Prostate gland (tissue), 2 donors: ENCODE measurements around the gene WDR83. TPM values are rescaled to one million over a fixed set of nuclear protein-coding genes. Genes with fewer than 3 reads are reported as not detected.
"Not testable (repeated sequence)": the region's sequence is repeated elsewhere in the genome, so short reads cannot be mapped to it uniquely, and the experiment has no call there.

Experiments used
- DNase-seq: peaks from one replicate; pipeline ENCODE4 v3.0.0-alpha.2; 2019; ENCODE audit warnings: low spot score
- H3K27ac ChIP-seq, 2 donors: fragments of 200-600 bp; sonication (generic); 2 replicates each; pipeline ENCODE4 v1.5.1; 2017 to 2019
- H3K27me3 ChIP-seq: fragments of 200-600 bp; sonication (generic); replicated peaks from 2 replicates; pipeline ENCODE4 v1.5.1; 2019; ENCODE audit not compliant: insufficient read depth
- H3K36me3 ChIP-seq, 2 donors: fragments of 200-600 bp; sonication (generic); 1 replicate in 1 of 2; 2 replicates in 1 of 2; pipeline versions ENCODE4 v1.5.1 to v1.8.1; 2017 to 2019
- H3K4me1 ChIP-seq: fragments of 200-600 bp; sonication (generic); replicated peaks from 2 replicates; pipeline ENCODE4 v1.5.1; 2019
- H3K4me3 ChIP-seq, 2 donors: fragments of 200-600 bp; sonication (generic); 2 replicates each; pipeline ENCODE4 v1.5.1; 2017 to 2019
- H3K9me3 ChIP-seq: fragments of 200-600 bp; sonication (generic); 2 replicates; pipeline ENCODE4 v1.5.1; 2017
- CTCF ChIP-seq, 4 experiments: fragments of 200-600 bp in 2 of 4; fragments of 450-650 bp in 2 of 4; sonication (generic) in 2 of 4; IDR thresholded peaks; 1 replicate in 3 of 4; 2 replicates in 1 of 4; pipeline ENCODE4 v1.5.1; 2016 to 2019; ENCODE audit warnings: antibody characterized with exemption in 4 of 4, mild to moderate bottlenecking in 2 of 4, moderate library complexity in 2 of 4
- POLR2A ChIP-seq: fragments of 450-650 bp; IDR thresholded peaks from one replicate; pipeline ENCODE4 v1.6.1; 2016; ENCODE audit warnings: antibody characterized with exemption, mild to moderate bottlenecking
- POLR2AphosphoS5 ChIP-seq: sonication (generic); formaldehyde crosslinking; IDR thresholded peaks from one replicate; pipeline ENCODE4 v1.6.1; 2017; ENCODE audit warnings: antibody characterized with exemption
- WGBS: methylation state at CpG from one replicate; pipeline ENCODE4 v1.1.5; 2018; 5-methylcytosine and 5-hydroxymethylcytosine counted together
- intact Hi-C: fragments of 100-400 bp; cut with DNase I; formaldehyde crosslinking; loops from one replicate; pipeline ENCODE4 v1.14.2; 2022
- total RNA-seq, 2 donors: library from RNA; depleted of rRNA; stranded (reverse); fragments of >200 nt; gene quantifications; one replicate each; pipeline ENCODE4 v1.1.0, GENCODE V29; 2016

WDR83 gene
- total RNA-seq, 2 donors from 2014 or later = 14.9 to 16.2 TPM

- no peak overlapping the region for H3K4me3 ChIP-seq
- no peak for DNase-seq
- intact Hi-C loops = no loop called here
- H3K4me1 ChIP-seq = no peaks in the 10 kb centered on the region
- H3K36me3 ChIP-seq = no peaks in the 10 kb centered on the region
- no peak for TF ChIP-seq POLR2AphosphoS5
- no peak for TF ChIP-seq CTCF (IDR thresholded peaks at IDR 0.05)
- TF ChIP-seq POLR2A = no peak
- no peak overlapping the region for H3K27ac ChIP-seq
- H3K27me3 ChIP-seq = no peaks in the 10 kb centered on the region
- no peaks in the 10 kb centered on the region for H3K9me3 ChIP-seq
- WGBS = 97% methylated on average over 22 of the region's 22 CpGs
Measured at GRCh38 chr19:12638611-12639182, 27.9 kb upstream of the WDR83 start.

GRCh38 chr19:12639901-12640613, 26.6 kb upstream of the WDR83 start:
- WGBS = 12% methylated on average over 33 of the region's 39 CpGs
- H3K36me3 ChIP-seq = no peaks in the 10 kb centered on the region
- peak; percentile 63 for DNase-seq
- H3K4me1 ChIP-seq = no peaks in the 10 kb centered on the region
- intact Hi-C loops = no loop called here
- H3K4me3 ChIP-seq = peak overlapping the region in 1 of 2 donors; percentile 17
- no peaks in the 10 kb centered on the region for H3K27me3 ChIP-seq
- TF ChIP-seq CTCF (IDR thresholded peaks at IDR 0.05) (peak; percentile 20 to 74 (median 42)), POLR2A (no peak), POLR2AphosphoS5 (peak; percentile 22)
- no peaks in the 10 kb centered on the region for H3K9me3 ChIP-seq
- no peak overlapping the region for H3K27ac ChIP-seq

- DNase-seq = no peak
- Histone ChIP-seq H3K36me3 (no peaks in the 10 kb centered on the region), H3K4me1 (no peaks in the 10 kb centered on the region), H3K4me3 (no peak overlapping the region), H3K9me3 (no peaks in the 10 kb centered on the region), H3K27ac (no peak overlapping the region), H3K27me3 (no peaks in the 10 kb centered on the region)
- intact Hi-C loops = no loop called here
- TF ChIP-seq POLR2A = no peak
- TF ChIP-seq POLR2AphosphoS5 = no peak
- TF ChIP-seq CTCF (IDR thresholded peaks at IDR 0.05) = no peak
- 61% methylated on average over 13 of the region's 13 CpGs for WGBS
Measured at GRCh38 chr19:12641456-12641855, 25.2 kb upstream of the WDR83 start.

- Histone ChIP-seq H3K4me1 (no peaks in the 10 kb centered on the region), H3K27ac (no peak overlapping the region), H3K27me3 (no peaks in the 10 kb centered on the region), H3K9me3 (no peaks in the 10 kb centered on the region), H3K4me3 (no peak overlapping the region), H3K36me3 (no peaks in the 10 kb centered on the region)
- no peak for TF ChIP-seq CTCF (IDR thresholded peaks at IDR 0.05)
- no peak for TF ChIP-seq POLR2A
- TF ChIP-seq POLR2AphosphoS5 = no peak
- no peak for DNase-seq
- intact Hi-C loops = no loop called here
- WGBS = 90% methylated on average over 26 of the region's 26 CpGs
Measured at GRCh38 chr19:12642506-12642905, 24.1 kb upstream of the WDR83 start.

GRCh38 chr19:12643716-12644115, 22.9 kb upstream of the WDR83 start:
- H3K27ac ChIP-seq, H3K36me3 ChIP-seq, H3K27me3 ChIP-seq, H3K4me1 ChIP-seq, H3K4me3 ChIP-seq, DNase-seq, intact Hi-C loops, H3K9me3 ChIP-seq: not testable (repeated sequence)
- WGBS = 95% methylated on average over 14 of the region's 14 CpGs
